Measurements from ENCODE around the gene LRRC26.
A peak's percentile ranks its signal among the peaks of the same experiment; 100 is the strongest.

Gene LRRC26, protein sequence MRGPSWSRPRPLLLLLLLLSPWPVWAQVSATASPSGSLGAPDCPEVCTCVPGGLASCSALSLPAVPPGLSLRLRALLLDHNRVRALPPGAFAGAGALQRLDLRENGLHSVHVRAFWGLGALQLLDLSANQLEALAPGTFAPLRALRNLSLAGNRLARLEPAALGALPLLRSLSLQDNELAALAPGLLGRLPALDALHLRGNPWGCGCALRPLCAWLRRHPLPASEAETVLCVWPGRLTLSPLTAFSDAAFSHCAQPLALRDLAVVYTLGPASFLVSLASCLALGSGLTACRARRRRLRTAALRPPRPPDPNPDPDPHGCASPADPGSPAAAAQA

DNA sequence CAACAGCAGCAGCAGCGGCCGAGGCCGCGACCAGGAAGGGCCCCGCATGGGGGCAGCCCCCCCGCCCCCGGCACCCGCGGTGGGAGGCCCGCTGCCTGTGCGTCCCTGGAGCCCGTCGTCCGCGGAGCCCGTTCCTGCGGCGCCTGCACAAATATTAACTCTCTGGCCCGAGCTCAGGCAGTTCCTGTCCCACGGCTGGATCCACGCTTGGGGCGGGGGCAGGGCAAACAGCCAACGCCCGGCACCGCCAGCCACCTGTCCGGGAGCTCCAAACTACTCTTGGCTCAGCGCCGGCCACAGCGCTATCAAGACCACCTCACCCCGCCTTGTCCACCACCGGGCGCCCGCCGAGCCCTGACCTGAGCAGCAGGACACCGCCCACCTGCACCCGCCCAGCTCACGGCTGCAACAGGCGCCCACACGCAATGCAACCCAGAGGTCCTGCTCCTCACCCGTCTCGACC lies at the start of gene LRRC26:
TSS of gene LRRC26 (minus strand) at position 156 of the 463 bp plus-strand sequence. CDS start at position 48, 108 bp downstream.
- no peak for DNase-seq (ENCODE audit: low read depth in 2 of 3, low spot score in 2 of 3)

DNA sequence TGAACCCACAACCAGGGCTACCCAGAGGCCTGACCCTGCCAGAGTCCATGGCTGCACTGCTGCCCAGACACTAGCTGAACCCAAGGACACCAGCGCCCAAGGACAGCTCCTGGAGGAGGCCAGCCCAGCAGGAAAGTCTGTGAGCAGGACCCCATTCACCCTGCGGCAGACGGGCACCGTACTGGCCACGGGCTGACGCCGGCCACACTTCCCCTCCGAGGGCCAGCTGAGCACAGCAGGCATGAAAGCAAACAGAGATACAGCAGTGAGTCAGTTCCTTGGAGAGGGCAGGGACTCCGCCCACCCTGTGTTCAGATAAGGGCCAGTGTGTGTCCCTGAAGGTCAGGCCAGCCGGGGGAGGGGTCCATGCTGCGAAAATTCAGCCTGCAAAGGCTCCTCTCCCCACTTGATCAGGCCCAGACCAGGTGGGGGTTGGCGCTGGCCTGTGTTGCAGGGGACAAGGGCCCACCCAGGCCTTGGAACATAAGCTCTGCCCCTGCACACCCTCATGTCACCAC lies 49.0 kb upstream of the LRRC26 start:
- DNase-seq (ENCODE audit: low read depth in 2 of 3, low spot score in 2 of 3) = no peak

DNA sequence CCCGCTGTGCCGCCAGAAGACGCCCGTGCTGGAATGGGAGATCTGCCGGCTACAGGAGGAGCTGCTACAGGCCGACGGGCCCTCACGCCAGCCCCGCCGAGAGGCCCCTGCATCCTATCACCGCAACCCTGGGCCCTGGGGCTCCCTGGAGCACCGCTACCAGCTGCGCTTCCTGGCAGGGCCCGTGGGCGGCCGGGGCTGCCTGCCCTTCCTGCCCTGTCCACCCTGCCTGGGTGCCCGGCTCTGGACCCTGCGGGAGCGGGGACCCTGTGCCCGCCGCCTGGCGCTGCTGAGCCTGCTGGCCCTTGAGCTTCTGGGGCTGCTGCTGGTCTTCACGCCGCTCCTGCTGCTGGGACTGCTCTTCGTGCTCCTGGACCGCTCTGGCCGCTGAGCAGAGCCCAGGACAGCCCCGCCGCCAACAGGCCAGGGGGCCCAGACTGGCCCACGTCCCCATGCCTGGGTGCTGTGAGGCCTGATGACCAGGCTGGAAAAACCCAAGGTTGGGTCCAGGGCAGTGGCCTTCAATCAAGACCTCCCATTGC lies 48.4 kb upstream of the LRRC26 start:
- no peak for DNase-seq (ENCODE audit: low read depth in 2 of 3, low spot score in 2 of 3)

DNA sequence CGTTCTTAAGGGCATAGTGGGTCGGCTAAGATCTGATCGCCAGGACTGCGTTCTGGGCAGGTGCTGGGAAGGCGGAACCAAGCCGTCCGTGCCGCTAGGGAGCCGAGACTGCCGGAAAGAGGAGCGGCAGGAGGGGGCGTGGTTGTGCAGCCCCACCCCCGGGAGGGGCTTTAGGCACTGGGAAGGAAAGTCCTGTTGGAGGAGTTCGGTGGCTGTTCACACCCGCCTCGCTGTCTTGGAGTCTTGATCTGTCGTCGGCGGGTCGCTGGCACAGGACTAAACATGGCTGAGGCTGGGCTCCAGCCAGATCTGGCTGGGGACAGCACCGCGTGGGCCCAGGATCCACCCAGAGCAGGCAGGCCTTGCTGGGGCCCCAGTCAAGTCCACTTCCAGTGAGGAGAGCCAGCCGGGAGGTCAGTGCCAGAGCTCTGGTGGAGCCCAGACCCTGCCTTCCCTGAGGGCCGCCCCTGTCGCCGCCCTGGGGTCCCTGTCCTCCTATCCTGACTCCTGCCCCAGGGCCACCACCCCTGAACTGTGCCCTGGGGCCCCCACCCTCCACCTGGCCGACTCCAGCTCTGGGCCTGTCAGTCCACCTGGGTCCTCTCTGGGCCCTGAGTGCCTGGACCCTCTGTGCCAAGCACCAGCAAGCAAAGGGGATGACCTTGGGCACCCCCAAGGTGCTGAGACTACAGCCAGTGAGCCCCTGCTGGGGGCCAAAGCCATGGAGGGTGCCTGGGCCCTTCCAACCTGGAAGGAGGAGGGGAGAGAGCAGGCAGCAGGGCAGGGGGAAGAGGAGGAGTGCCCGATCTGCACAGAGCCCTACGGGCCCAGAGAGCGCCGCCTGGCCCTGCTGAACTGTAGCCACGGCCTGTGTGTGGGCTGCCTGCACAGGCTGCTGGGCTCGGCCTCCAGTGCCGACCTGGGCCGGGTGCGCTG lies 47.7 kb upstream of the LRRC26 start:
- no peak for DNase-seq (ENCODE audit: low read depth in 2 of 3, low spot score in 2 of 3)

DNA sequence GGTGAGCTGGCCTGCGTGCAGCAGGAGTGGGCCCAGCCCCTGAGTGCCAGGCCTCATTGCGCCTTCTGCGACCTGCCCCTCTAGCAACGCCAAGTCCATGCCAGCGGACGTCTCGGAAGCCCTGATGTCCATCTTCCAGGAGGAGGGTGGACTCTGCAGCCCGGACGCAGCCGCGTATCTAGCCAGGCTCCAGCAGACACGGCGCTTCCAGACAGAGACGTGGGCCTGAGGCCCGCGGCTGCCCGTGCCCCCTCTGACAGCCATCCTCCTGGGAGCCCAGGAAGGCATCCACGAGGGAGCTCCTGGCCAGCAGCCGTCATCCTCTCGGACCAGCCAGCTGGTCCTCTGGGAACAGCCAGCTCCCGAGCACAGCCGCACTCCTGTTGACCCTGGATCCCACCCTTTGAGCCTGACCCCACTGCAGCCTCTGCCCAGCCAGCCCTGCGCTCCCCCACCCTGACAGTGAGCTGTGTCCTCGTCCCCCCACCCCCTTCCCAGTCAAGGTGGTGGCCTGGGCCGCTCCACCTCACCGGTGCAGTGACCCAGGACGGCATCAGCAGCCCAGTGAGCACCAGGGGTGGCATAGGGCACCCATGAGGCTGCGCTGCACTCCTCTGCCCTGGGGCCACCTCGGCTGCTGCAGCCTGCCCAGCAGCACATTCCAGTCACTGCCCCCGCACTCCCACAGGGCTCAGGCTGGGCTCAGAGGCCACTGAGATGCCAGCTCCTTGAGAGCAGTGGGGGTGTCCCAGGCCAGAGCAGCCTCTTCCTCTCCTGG lies 46.5 kb upstream of the LRRC26 start:
- no peak for DNase-seq (ENCODE audit: low read depth in 2 of 3, low spot score in 2 of 3)

DNA sequence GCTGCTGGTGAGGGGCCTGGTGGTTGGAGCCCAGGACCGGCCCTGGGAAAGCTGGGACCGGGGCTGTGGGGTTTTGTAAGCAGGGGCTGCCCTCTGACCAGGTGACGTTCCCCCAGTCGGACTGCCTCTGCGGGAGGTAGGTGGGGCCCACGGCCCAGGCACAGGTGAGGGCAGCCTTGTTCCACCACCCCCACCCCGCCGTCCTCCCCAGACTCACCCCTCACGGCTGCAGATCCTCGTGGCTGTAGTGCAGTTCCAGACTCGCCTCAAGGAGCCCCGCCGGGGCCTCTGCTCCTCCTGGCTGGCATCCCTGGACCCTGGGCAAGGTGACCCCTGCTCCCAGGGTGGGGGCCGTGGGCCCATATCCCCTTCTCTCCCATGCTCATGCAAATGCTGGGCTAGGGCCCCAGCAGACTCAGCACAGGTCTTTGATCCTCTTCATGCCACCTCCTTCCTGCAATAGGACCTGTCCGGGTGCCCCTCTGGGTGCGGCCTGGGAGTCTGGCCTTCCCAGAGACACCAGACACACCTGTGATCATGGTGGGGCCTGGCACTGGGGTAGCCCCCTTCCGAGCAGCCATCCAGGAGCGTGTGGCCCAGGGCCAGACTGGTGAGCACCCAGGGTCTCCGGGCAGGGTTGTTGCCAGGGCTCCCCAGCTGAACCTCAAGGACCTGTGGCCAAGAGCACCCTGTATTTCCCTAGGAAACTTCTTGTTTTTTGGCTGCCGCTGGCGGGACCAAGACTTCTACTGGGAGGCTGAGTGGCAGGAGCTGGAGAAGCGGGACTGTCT lies 45.5 kb upstream of the LRRC26 start:
- DNase-seq (ENCODE audit: low read depth in 2 of 3, low spot score in 2 of 3) = no peak

DNA sequence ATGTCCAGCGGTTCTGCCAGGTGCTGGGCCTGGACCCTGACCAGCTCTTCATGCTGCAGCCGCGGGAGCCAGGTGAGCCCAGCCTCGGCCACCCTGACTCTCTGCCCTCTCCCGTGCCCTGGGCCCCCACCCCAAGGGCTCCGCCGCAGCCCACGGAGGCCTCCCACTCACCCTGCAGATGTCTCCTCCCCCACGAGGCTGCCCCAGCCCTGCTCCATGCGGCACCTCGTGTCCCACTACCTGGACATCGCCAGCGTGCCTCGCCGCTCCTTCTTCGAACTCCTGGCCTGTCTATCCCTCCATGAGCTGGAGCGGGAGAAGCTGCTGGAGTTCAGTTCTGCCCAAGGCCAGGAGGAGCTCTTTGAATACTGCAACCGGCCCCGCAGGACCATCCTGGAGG lies 44.8 kb upstream of the LRRC26 start:
- DNase-seq (ENCODE audit: low read depth in 2 of 3, low spot score in 2 of 3) = no peak

DNA sequence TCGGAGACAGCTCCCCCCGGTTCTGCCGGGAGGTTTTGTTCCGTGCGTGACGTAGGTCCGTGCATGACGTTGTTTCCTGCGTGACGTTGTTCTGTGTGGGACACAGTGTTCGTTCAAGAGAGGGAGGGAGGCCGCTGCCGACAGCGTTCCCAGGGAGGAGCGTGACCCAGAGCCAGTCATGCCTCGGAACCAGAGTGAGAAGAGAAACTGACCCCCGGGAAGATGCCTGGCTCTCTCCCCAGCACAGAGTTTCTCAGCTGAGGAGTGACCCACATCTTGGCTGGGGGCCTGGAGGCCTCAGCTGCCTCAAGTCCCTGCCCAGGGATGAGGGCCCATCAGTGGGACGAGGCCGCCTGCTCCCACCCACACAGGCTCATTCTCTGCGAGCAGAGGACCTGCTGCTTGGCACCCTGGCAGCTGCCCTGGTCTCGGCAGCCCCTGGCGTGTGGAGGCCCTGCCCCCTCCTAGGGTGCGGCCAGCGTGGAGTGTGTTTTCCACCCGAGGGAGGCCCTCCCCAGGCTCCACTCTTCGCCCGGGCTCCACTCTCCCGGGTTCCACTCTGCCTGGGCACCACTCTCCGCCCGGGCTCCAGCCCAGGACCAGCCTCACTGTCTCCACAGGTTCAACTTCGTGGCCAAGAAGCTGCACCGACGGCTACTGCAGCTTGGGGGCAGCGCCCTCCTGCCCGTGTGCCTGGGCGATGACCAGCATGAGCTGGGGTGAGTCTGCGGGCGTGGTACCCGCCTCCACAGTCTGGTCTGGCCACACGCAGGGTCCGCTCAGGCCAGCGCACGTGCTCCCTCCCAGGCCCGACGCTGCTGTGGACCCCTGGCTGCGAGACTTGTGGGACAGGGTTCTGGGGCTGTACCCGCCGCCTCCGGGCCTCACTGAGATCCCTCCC lies 43.6 kb upstream of the LRRC26 start:
- DNase-seq (ENCODE audit: low read depth in 2 of 3, low spot score in 2 of 3) = no peak

DNA sequence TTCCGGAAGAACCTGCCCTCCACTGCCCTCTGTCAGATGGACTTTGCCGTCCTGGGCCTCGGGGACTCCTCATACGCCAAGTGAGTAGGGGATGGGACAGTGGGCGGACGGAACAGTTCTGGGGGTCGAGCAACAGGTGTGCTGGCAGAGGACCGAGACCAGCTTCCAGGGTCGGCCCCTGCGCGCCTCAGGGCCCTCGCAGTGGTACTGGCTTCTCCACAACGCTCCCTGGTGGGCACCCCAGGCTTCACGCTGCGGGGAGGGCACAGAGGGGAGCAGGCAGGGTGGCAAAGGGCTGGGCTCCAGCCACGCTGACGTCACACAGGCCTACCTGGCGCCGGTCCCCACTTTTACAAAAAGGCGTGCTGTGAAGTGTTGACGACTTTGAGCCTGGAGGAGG lies 42.7 kb upstream of the LRRC26 start:
- DNase-seq (ENCODE audit: low read depth in 2 of 3, low spot score in 2 of 3) = no peak

DNA sequence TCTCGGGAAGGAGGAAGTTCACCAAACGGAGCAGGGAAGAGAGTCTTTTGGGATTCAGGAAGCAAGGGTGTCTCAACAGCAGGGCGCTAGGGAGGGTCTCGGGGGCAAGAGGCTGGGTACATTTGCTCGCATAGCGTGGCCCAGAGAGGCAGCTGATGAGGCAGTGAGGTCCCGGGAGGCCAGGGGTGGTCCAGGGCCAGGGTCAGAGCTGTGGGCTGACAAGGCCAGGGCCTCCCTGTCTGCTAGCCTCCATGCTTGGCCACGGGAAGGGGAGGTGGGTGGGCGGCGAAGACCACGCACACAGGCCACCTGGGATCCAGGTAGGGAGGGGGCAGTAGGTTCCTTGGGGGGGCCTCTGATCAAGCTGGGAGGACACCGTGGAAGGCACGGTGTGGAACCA lies 41.7 kb upstream of the LRRC26 start:
- DNase-seq (ENCODE audit: low read depth in 2 of 3, low spot score in 2 of 3) = no peak

DNA sequence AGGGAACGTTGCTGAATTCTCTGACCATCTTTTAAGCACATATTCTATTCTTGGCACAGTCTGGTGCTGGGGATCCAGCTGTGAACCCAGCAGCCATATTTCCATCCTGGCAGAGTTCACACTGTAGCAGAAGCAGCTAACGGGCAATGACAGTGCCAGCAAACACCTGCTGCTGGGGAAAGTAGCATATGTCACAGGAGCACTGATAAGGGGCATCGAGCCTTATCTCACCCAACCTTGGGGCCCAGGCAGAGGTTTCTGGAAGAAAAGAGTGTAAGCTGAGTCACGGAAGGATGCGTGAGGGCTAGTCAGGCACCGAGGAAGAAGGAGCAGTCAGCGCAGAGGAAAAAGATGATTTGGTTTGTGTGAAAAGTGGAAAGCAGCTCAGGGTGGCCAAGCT lies 36.8 kb upstream of the LRRC26 start:
- no peak for DNase-seq (ENCODE audit: low read depth in 2 of 3, low spot score in 2 of 3)

DNA sequence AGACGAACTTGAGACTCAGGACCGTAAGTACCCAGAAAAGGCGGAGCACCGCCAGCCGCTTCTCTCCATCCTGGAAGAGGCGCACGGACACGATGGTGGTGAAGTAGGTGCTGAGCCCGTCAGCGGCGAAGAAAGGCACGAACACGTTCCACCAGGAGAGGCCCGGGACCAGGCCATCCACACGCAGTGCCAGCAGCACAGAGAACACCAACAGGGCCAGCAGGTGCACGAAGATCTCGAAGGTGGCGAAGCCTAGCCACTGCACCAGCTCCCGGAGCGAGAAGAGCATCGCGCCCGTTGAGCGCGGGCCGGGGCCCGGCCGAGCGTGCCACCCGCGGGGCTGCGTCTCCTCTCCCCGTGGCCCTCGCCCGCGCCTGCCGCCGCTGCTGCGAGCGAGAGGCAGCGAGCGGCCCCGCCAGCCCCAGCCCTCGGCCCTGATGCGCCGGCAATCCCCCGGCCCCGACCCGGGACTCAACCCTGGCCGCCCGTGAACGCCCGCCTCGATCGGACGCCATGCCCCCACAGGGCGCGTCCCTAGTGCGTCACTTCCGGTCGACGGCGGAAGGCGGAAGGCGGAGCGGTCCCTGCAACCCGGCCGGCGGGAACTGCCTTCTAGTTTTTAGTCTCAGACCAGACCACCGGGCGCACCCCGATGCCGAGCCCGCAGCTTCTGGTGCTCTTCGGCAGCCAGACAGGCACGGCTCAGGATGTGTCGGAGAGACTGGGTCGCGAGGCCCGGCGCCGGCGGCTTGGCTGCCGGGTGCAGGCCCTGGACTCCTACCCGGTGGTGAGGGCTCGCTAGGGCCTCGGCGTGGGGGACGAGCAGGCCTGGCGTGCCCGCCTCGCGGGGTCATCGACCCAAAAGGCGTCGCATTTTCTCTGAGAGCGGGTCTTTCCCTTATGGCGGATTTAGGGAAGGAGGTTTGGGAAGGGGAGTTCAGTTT lies 35.5 kb upstream of the LRRC26 start, which contains the start of the genes NDOR1 and TMEM203:
TSS of gene NDOR1 (plus strand) at position 575 of the 944 bp plus-strand sequence. CDS start at position 653, 78 bp downstream.
TSS of gene TMEM203 (minus strand) at position 523 of the 944 bp plus-strand sequence. CDS start at position 289, 234 bp downstream.
- DNase-seq (ENCODE audit: low read depth in 2 of 3, low spot score in 2 of 3) = peak; percentile 87 to 96 (median 94)

DNA sequence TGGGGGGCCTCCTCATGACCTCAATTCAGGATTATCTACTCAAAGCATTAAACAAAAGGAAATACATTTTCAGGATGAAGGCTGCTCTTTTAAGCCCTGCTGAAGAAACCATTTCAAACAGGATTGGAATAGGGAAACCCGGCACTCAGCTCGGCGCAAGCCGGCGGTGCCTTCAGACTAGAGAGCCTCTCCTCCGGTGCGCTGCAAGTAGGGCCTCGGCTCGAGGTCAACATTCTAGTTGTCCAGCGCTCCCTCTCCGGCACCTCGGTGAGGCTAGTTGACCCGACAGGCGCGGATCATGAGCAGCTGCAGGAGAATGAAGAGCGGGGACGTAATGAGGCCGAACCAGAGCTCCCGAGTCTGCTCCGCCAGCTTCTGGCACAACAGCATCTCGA lies 34.9 kb upstream of the LRRC26 start:
- no peak for DNase-seq (ENCODE audit: low read depth in 2 of 3, low spot score in 2 of 3)

DNA sequence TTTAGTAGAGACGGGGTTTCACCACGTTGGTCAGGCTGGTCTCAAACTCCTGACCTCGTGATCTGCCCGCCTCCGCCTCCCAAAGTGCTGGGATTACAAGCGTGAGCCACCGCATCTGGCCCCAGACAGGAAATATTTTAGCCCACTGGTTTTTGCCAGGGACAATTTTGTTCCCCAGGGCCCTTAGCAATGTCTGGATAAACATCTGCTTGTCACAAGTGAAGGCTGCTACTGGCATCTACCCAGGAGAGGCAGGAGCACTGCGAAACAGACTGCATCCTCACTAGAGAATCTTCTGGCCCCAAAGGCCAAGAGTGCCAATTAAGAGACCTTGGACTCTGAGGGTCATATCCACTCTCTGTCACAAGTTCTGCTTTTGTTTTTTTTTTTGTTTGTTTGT lies 33.1 kb upstream of the LRRC26 start:
- no peak for DNase-seq (ENCODE audit: low read depth in 2 of 3, low spot score in 2 of 3)

DNA sequence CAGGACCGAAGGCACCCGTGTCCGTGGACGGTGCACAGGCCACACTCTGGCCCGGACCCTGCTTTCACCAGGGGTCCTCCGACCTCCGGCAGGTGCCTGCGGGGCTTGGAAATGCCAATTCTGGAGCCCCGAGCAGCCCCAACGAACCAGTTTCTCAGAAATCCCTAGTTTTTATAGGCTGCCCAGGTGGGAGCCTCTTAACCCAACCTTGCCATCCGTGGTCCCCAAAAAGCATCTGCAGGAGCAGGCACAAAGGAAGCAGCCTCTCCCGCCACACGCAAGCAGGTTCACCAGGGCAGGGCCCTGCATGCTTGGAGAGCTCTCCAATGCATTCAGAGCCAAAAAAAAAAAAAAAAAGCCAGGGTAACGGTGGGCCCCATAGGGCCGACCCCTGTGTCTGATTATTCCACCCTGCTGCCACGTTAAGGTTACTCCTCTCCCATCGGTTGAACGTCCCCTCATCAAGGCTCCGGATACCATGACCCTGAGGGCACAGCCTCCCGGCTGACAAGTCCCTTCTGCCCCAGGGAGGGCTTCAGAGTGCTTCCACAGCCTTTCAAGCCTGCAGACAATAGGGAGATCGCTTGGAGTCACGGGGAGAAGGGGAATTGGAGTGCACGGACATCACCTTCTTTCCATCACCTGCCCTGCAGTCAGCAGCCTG lies 31.5 kb upstream of the LRRC26 start:
- DNase-seq (ENCODE audit: low read depth in 2 of 3, low spot score in 2 of 3) = no peak

DNA sequence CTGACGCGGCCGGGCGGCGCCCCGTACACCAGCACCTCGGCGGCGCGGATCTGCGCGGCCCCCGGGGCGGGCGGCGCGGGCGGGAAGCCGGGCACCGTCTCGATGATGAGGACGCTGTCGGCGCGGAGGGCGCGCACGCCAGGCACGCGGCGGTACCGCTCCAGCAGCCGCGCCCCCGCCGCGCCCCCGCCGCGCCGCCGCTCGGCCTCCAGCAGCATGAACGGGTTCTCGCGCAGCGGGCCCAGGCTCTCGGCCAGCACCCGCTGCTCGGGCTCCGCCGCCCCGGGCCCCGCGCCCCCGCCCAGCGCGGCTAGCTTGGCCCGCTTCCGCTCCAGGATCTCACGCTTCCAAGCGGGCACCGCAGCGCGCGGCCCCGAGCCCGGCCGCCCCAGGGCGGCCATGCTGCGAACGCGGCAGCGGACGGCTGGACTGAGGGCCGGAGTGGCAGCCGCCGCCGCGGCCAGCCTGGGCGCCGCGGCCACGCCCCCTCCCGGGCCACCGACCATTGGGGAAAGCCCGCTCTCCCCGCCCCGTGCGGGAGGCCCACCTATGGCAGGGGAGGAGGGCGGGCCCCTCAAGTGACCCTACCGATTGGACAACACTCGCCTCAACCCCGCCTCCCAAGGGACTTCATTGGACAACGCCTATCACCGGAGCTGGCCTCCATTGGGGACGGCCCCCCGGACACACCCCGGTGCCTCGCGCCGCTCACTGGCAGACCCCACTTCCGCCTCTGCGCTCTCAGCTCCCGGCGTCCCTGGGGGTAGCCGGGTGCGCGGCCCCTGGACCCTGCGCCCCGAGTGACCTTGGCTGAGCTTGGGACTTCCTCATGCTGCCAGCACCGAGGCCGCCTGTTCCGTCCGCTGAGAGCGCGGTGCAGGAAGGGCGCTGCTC lies 30.7 kb upstream of the LRRC26 start, which contains the start of gene TPRN:
TSS of gene TPRN (minus strand) at position 431 of the 894 bp plus-strand sequence. CDS start at position 401, 30 bp downstream.
- peak; percentile 82 to 96 (median 93) for DNase-seq (ENCODE audit: low read depth in 2 of 3, low spot score in 2 of 3)
